Measurements from ENCODE around the gene ANXA7. TPM values are rescaled to one million over a fixed set of nuclear protein-coding genes. Genes with fewer than 3 reads are reported as not detected.

Gene ANXA7
- total RNA-seq, 2 experiments from 2014 or later: 138 to 143 TPM

DNA sequence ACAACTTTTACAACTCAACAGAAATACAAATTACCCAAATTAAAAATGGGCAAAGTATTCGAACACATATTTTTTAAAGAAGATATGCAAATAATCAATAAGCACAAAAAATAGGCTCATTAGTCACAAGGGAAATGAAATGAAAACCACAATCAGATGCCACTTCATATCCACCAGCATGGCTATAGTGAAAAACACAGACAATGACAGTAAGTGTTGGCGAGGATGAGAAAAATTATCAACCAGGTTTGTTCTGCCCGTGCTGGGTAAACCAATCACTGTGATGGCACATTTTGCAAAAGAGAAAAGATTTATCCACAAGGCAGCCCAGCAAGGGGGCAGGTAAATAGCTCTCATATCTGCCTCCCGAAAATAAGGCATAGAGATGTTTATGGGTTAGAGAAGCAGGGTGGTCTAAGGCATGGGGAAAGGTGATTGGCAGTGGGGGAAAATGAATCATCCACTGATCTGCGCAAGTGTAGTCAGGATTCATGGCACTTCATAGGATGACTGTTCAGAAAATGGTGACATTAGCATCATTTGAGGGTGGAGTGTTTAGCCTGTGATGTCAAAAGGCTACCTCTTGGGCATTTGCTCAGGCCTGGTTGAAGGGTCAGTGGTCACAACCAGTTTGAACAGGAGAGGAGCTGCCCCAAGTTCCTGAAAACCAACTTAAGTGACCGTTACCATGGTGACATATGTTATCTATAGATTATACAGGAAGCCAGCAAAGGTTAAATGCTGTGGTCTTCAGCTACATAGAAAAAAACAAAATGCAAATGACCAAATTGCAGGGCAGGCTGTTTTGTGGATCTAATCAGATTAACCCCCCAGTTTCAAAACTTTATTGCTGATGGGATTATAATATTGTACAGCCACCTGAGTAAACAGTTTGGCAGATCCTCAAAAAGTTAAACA, 47.2 kb downstream of the ANXA7 start:
- POLR2A ChIA-PET: interaction anchor here (0.6 kb wide), 1 partner anchor 88 kb away, joined by 3 read pairs; no protein-coding TSS in a partner anchor
- CTCF ChIA-PET: no interaction called here

DNA sequence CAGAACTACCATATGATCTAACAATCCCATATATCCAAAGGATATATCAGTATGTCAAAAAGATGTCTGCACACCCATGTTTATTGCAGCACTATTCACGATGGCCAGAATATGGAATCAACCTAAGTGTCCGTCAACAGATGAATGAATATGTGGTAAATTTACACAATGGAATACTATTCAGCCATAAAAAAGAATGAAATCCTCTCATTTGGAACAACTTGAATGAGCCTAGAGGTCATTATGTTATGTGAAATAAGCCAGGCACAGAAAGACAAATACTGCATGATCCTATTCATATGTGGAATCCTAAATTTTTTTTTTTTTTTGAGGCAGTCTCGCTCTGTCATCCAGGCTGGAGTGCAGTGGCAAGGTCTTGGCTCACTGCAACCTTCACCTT, 48.9 kb downstream of the ANXA7 start:
- Mint-ChIP-seq H3K36me3 (peaks cover 35% of the 10 kb centered on the region), H3K4me1 (ENCODE audit: low read depth) (peaks cover 13% of the 10 kb centered on the region), H3K27me3 (no peaks in the 10 kb centered on the region), H3K4me3 (no peak overlapping the region), H3K9me3 (no peaks in the 10 kb centered on the region), H3K27ac (no peak overlapping the region)
- no peak for DNase-seq
- ChIA-PET POLR2A (interaction anchor here (1.0 kb wide), 1 partner anchor 131 kb away, joined by 3 read pairs; the partner anchor contains the start of gene PPP3CB), CTCF (no interaction called here)
- intact Hi-C loops (cut with micrococcal nuclease): no loop called here

More for the DNA sequence above, 47.2 kb downstream of the ANXA7 start:
- peak overlapping the region; percentile 42 for H3K27ac Mint-ChIP-seq
- no peaks in the 10 kb centered on the region for H3K9me3 Mint-ChIP-seq
- peaks cover 13% of the 10 kb centered on the region for H3K4me1 Mint-ChIP-seq (ENCODE audit: low read depth)
- DNase-seq: no peak
- intact Hi-C loops (cut with micrococcal nuclease): no loop called here
- H3K36me3 Mint-ChIP-seq: peaks cover 43% of the 10 kb centered on the region
- H3K27me3 Mint-ChIP-seq: no peaks in the 10 kb centered on the region
- no peak overlapping the region for H3K4me3 Mint-ChIP-seq

DNA sequence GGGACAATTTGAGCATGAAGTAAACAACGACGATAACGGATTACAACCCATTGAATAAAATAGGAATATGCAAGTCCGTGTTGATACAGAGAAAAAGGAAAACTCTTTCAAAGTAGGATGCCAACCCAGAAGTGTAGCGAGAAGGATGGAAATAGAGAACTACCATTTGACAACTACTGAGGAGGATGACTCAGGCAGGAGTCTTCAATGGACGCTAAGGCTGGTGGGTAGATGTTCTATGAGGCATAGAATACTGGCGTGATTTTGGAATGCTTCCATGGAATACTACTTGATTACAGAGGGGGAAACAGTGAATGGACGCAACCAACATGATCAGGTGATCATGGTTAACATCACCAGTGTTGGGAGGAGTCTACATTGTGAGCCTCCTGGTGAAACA, 54.4 kb downstream of the ANXA7 start:
- Mint-ChIP-seq H3K4me3 (no peak overlapping the region), H3K4me1 (ENCODE audit: low read depth) (peaks cover 14% of the 10 kb centered on the region), H3K27ac (no peak overlapping the region), H3K27me3 (no peaks in the 10 kb centered on the region), H3K36me3 (peaks cover 6% of the 10 kb centered on the region), H3K9me3 (no peaks in the 10 kb centered on the region)
- ChIA-PET POLR2A (interaction anchor here (1.2 to 3.0 kb wide), 3 partner anchors 54 to 264 kb away, joined by 4 to 9 read pairs (median 4); partner anchors contain the start of genes ANXA7 and MRPS16), CTCF (interaction anchor here (0.6 kb wide), 1 partner anchor 48 kb away, joined by 3 read pairs; no protein-coding TSS in a partner anchor)
- no peak for DNase-seq
- intact Hi-C loops (cut with micrococcal nuclease): loop anchor here (2.0 to 10.0 kb wide), 3 partner anchors 55 to 125 kb away; partner anchors contain the start of genes ANXA7 and MRPS16

DNA sequence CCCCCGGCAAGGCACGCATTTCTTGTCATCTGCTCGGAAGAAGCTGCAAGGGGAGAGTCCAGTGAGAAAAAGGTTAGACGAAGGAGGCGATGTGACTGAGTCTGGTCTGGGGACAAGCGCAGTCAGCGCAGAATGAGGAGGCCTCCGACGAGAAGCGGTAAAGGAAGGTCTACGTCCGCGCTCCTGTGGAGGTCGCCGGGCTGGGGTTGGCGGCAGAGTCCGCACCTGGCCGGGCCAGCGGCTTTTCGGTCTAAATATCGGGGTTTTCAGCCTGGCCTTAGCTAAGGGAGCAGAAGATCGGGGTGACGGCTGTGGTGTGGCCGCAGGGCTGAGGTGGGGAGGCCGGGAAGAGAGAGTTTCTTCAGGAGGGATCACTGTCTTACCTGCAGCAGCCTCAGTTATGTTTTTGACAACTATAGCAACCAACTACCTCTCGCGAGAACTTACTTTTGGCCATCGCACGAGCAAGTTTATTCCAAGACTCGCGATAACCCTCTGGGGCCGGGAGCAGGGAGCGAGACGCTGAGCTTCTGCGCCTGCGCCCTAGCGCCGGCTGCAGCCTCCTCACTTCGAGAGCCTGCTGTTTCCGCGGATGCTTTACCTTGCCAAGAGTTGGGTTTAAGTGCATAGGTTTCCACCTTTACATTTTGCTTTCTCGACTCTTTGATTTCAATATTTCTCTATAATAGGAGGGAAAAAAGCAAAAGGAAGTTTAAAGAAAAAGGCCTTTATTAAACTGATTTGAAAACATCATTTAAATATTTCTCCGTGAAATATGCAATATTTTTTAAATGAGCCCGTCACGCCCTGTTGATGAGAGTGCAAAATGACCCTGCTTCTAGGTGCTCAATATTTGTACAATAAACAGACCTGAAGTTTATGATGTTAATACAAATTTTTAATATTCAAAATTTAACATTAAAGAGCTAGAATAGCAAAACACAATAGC, 55.3 kb downstream of the ANXA7 start, which contains the start of gene CFAP70:
CFAP70 (minus strand) TSS at position 534 of the 949 bp plus-strand sequence. CDS start 4,068 bp downstream, outside the sequence.
- peak; percentile 96 for DNase-seq
- ChIA-PET POLR2A (interaction anchor here (0.5 to 3.0 kb wide), 10 partner anchors 12 to 418 kb away, joined by 3 to 9 read pairs (median 4); partner anchors contain the start of genes ANXA7, DNAJC9 and MRPS16), CTCF (interaction anchor here (0.6 kb wide), 2 partner anchors 49 to 202 kb away, joined by 3 read pairs; no protein-coding TSS in a partner anchor)
- H3K36me3 Mint-ChIP-seq: peaks cover 6% of the 10 kb centered on the region
- intact Hi-C loops (cut with micrococcal nuclease): loop anchor here (1.0 to 10.0 kb wide), 4 partner anchors 10 to 126 kb away; partner anchors contain the start of genes ANXA7 and MRPS16
- H3K4me1 Mint-ChIP-seq (ENCODE audit: low read depth): peaks cover 14% of the 10 kb centered on the region
- peak within 1 kb of the TSS; percentile 95 for H3K4me3 Mint-ChIP-seq
- no peaks in the 10 kb centered on the region for H3K9me3 Mint-ChIP-seq
- no peaks in the 10 kb centered on the region for H3K27me3 Mint-ChIP-seq
- H3K27ac Mint-ChIP-seq: peak within 1 kb of the TSS; percentile 79

DNA sequence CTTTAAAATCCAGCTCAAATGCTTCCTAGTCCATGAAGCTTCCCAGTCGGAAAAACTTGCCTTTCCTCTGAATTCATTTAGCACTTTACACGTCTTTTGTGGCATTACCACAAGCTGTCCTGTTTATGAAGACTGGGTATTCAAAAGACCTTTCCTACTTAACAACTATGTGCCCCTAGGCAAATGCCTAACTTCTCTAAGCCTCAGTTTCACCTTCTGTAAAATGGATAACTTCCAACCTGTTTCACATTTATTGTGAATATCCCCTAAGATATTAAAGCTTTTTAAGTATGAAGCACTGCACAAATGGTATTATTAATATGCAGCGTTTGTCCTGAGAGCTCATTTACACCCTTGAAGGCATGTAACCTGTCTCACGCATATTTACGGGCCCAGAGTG, 56.0 kb downstream of the ANXA7 start:
- Mint-ChIP-seq H3K9me3 (no peaks in the 10 kb centered on the region), H3K27ac (no peak overlapping the region), H3K27me3 (no peaks in the 10 kb centered on the region), H3K36me3 (peaks cover 6% of the 10 kb centered on the region), H3K4me1 (ENCODE audit: low read depth) (peaks cover 14% of the 10 kb centered on the region), H3K4me3 (peak overlapping the region; percentile 95)
- DNase-seq: no peak
- ChIA-PET POLR2A (interaction anchor here (0.5 to 3.0 kb wide), 7 partner anchors 12 to 419 kb away, joined by 3 to 9 read pairs (median 5); partner anchors contain the start of genes ANXA7 and DNAJC9), CTCF (no interaction called here)
- intact Hi-C loops (cut with micrococcal nuclease): loop anchor here (1.0 to 10.0 kb wide), 4 partner anchors 10 to 127 kb away; partner anchors contain the start of genes ANXA7 and MRPS16

DNA sequence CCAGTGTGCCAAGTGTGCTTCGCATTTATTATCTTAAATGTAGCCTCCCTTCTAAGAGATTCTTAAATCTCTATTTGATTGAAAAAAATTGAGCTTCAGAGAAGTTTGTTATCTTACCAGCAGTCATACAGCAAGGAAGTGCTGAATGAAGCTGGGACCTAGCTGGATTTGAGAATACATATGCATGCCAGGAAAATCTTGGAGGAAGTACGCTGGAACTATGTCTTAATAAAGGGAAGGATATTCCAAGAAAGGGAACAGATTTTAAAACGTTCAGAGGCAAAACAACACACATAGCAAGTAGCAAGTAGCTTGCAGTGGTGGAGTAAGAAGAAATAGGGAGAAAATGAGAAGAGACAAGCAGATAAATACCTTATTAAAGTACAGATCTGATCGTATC, 56.7 kb downstream of the ANXA7 start:
- Mint-ChIP-seq H3K36me3 (peaks cover 2% of the 10 kb centered on the region), H3K9me3 (no peaks in the 10 kb centered on the region), H3K27ac (no peak overlapping the region), H3K27me3 (no peaks in the 10 kb centered on the region), H3K4me1 (ENCODE audit: low read depth) (peaks cover 14% of the 10 kb centered on the region), H3K4me3 (no peak overlapping the region)
- CTCF ChIA-PET: no interaction called here
- intact Hi-C loops (cut with micrococcal nuclease): loop anchor here (10.0 kb wide), 1 partner anchor 128 kb away; no protein-coding TSS in a partner anchor
- POLR2A ChIA-PET: interaction anchor here (1.1 to 3.0 kb wide), 2 partner anchors 56 to 104 kb away, joined by 5 to 9 read pairs; partner anchors contain the start of gene ANXA7
- DNase-seq: no peak

DNA sequence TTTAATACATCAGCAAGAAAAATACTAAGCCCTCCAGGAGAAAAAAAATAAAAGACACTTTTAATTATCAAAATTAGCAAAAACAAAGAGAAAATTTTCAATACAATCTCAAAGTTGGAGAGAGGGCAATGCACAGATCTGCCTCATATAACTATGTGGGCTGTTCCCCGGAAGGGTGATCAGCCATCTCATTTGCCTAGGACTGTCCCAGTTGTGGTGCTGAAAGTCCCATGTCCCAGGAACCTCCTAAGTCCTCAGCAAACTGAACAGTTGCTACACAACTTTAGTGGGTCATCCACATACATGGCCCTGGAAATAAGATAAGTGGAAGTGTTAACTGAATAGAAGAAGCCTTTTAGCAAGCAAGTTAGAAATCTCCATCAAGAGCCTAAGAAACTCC, 69.6 kb downstream of the ANXA7 start:
- no peaks in the 10 kb centered on the region for H3K27me3 Mint-ChIP-seq
- ChIA-PET CTCF (no interaction called here), POLR2A (no interaction called here)
- no peaks in the 10 kb centered on the region for H3K4me1 Mint-ChIP-seq (ENCODE audit: low read depth)
- no peak for DNase-seq
- H3K9me3 Mint-ChIP-seq: no peaks in the 10 kb centered on the region
- H3K27ac Mint-ChIP-seq: no peak overlapping the region
- H3K4me3 Mint-ChIP-seq: no peak overlapping the region
- H3K36me3 Mint-ChIP-seq: no peaks in the 10 kb centered on the region
- intact Hi-C loops (cut with micrococcal nuclease): no loop called here

DNA sequence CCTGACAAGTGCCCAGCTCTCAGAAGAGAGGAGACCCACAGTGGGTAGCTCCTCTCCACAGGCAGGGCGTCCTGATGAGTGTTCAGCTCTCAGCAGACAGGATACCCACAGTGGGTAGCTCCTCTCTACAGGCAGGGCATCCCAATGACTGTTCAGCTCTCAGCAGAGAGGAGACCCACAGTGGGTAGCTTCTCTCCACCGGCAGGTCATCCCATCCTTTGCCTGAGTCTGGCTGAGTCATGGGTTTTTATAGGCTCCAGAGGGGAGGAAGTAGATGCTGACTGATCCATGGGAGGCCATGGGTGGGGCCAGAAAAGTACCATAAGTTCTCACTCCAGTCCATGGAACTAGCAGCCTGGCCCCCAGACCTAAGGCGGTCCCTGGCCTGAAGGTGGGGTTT, 73.7 kb downstream of the ANXA7 start:
- DNase-seq: no peak
- CTCF ChIA-PET: no interaction called here
- no peak overlapping the region for H3K4me3 Mint-ChIP-seq
- intact Hi-C loops (cut with micrococcal nuclease): no loop called here
- POLR2A ChIA-PET: no interaction called here
- no peaks in the 10 kb centered on the region for H3K27me3 Mint-ChIP-seq
- H3K4me1 Mint-ChIP-seq (ENCODE audit: low read depth): no peaks in the 10 kb centered on the region
- H3K36me3 Mint-ChIP-seq: no peaks in the 10 kb centered on the region
- H3K9me3 Mint-ChIP-seq: no peaks in the 10 kb centered on the region
- H3K27ac Mint-ChIP-seq: no peak overlapping the region

DNA sequence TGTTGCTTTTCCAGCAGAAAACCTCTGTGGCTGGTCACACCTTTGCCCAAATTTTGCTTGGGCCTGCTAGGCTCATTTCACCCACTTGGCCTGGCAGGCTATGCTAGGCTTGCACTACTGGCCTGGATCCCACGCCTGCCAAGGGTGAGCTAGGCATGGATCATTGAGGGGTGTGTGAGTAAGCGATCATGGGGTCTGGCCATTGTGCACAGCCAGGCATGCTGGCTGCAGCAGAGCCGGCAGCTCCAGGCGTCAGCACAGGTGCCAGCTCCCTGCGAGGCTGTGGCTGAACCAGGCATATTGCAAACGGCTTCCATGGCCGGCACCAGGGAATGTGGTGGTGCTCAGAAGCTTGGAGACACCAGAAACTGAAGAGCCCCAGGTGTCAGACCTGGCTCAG, 74.4 kb downstream of the ANXA7 start:
- DNase-seq: no peak
- no peak overlapping the region for H3K27ac Mint-ChIP-seq
- CTCF ChIA-PET: no interaction called here
- H3K36me3 Mint-ChIP-seq: no peaks in the 10 kb centered on the region
- no peaks in the 10 kb centered on the region for H3K27me3 Mint-ChIP-seq
- H3K4me1 Mint-ChIP-seq (ENCODE audit: low read depth): no peaks in the 10 kb centered on the region
- intact Hi-C loops (cut with micrococcal nuclease): no loop called here
- H3K9me3 Mint-ChIP-seq: no peaks in the 10 kb centered on the region
- H3K4me3 Mint-ChIP-seq: no peak overlapping the region
- POLR2A ChIA-PET: no interaction called here

DNA sequence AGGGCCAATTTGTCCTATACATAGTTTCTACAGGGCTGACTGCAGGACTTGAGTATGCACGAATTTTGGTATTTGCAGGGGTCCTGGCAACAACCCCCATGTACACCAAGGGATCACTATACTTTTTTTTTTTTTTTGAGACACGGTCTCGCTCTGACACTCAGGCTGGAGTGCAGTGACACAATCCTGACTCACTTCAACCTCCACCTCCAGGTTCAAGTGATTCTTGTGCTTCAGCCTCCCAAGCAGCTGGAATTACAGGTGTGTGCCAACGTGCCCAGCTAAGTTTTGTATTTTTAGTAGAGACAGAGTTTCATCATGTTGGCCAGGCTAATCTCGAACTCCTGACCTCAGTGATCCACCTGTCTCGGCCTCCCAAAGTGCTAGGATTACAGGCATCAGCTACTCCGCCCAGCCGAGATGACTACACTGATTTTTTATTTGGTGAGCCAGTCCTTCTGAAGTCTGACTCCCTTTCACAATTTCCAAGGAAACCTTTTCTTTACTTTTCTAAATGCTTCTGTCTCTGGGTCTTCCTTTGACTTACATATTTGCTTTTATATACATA, 75.0 kb downstream of the ANXA7 start:
- no peak for DNase-seq
- no peak overlapping the region for H3K27ac Mint-ChIP-seq
- H3K9me3 Mint-ChIP-seq: no peaks in the 10 kb centered on the region
- no peaks in the 10 kb centered on the region for H3K4me1 Mint-ChIP-seq (ENCODE audit: low read depth)
- no peaks in the 10 kb centered on the region for H3K27me3 Mint-ChIP-seq
- CTCF ChIA-PET: no interaction called here
- no peaks in the 10 kb centered on the region for H3K36me3 Mint-ChIP-seq
- intact Hi-C loops (cut with micrococcal nuclease): no loop called here
- POLR2A ChIA-PET: no interaction called here
- H3K4me3 Mint-ChIP-seq: no peak overlapping the region

DNA sequence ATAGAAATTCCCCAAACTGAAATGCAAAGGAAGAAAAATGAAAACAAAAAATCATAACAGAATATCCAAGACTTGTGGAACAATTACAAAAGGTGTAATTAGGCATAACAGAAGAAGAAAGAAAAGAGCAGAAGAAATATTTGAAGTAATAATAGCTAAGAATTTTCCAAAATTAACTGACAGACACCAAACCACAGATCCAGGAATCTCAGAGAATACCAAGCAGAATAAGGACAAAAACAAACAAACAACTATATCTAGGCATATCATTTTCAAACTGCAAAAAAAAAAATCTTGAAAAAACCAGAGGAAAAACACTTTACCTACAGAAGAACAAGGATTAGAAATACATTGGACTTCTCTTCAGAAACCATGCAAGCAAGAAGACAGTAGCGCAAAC, 80.7 kb downstream of the ANXA7 start:
- DNase-seq: no peak
- no peak overlapping the region for H3K27ac Mint-ChIP-seq
- ChIA-PET POLR2A (no interaction called here), CTCF (no interaction called here)
- no peak overlapping the region for H3K4me3 Mint-ChIP-seq
- H3K9me3 Mint-ChIP-seq: no peaks in the 10 kb centered on the region
- no peaks in the 10 kb centered on the region for H3K36me3 Mint-ChIP-seq
- intact Hi-C loops (cut with micrococcal nuclease): no loop called here
- no peaks in the 10 kb centered on the region for H3K27me3 Mint-ChIP-seq
- H3K4me1 Mint-ChIP-seq (ENCODE audit: low read depth): no peaks in the 10 kb centered on the region

All from activated CD4-positive, alpha-beta memory T cell treated with anti-CD3 and anti-CD28 coated beads for 36 hours (primary cell).